Immature natural killer cell (primary cell): ENCODE data around the gene FOCAD. TPM values are rescaled to one million over a fixed set of nuclear protein-coding genes. Genes with fewer than 3 reads are reported as not detected.

Experiments used
- DNase-seq, 3 donors: peaks; one replicate each; pipeline ENCODE4 v3.0.0; 2022; ENCODE audit warnings: mixed read lengths in 1 of 3
- H3K27ac Mint-ChIP-seq, 6 donors: one replicate each; pipeline ENCODE4 v1.8.0; 2020; ENCODE audit warnings: mixed read lengths in 6 of 6, mild to moderate bottlenecking in 5 of 6, inconsistent platforms in 4 of 6, moderate library complexity in 3 of 6
- H3K27me3 Mint-ChIP-seq, 3 donors: one replicate each; pipeline ENCODE4 v1.8.0; 2020 to 2021; ENCODE audit warnings: low read depth in 3 of 3, mild to moderate bottlenecking in 3 of 3, mixed read lengths in 3 of 3, moderate library complexity in 3 of 3, inconsistent platforms in 1 of 3
- H3K36me3 Mint-ChIP-seq, 3 donors: one replicate each; pipeline ENCODE4 v1.8.0; 2020; ENCODE audit warnings: mixed read lengths in 3 of 3, inconsistent platforms in 2 of 3, mild to moderate bottlenecking in 2 of 3
- H3K4me1 Mint-ChIP-seq, 2 donors: one replicate each; pipeline ENCODE4 v1.8.0; 2020; ENCODE audit warnings: inconsistent platforms in 2 of 2, mild to moderate bottlenecking in 2 of 2, mixed read lengths in 2 of 2, moderate library complexity in 1 of 2
- H3K4me3 Mint-ChIP-seq, 5 donors: one replicate each; pipeline ENCODE4 v1.8.0; 2020; ENCODE audit warnings: mild to moderate bottlenecking in 5 of 5, mixed read lengths in 5 of 5, inconsistent platforms in 3 of 5, moderate library complexity in 3 of 5
- H3K9me3 Mint-ChIP-seq, 6 donors: one replicate each; pipeline ENCODE4 v1.8.0; 2020; ENCODE audit warnings: mild to moderate bottlenecking in 6 of 6, mixed read lengths in 6 of 6, inconsistent platforms in 4 of 6, moderate library complexity in 3 of 6
- polyA plus RNA-seq, 3 donors: library from polyadenylated mRNA; unstranded; fragments of 300-500 nt; fragmentation: Illumina TruSeq; gene quantifications; one replicate each; pipeline ENCODE4 v1.2.3, GENCODE V29; 2021

The FOCAD gene
- polyA plus RNA-seq, 3 donors from 2014 or later: 9.1 to 18.5 (median 13.9) TPM

DNA sequence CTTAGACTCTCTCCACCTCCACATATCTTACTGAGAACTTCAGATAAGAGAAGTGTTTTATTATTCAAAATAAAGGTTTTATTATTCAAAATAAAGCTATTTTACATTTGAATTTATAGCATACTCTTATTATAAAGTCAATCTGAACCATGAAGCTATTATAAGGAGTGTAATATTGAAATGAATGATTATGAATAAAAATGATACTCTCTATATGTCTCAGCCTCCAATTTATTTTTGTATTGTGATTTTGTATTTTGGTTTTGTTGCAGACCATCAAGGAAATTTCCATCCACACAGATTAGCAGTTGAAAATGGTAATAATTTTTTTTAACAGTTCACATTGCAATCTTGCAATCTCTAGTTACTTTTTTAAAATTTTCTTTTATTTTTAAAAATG, 10.2 kb downstream of the FOCAD start:
- peaks cover 13 to 21% of the 10 kb centered on the region in 2 donors for H3K4me1 Mint-ChIP-seq
- H3K9me3 Mint-ChIP-seq: no peaks in the 10 kb centered on the region
- DNase-seq: no peak
- no peak overlapping the region for H3K27ac Mint-ChIP-seq
- peaks cover 0 to 4% (median 0%) of the 10 kb centered on the region in 3 donors for H3K36me3 Mint-ChIP-seq
- H3K27me3 Mint-ChIP-seq: no peaks in the 10 kb centered on the region
- H3K4me3 Mint-ChIP-seq: no peak overlapping the region

DNA sequence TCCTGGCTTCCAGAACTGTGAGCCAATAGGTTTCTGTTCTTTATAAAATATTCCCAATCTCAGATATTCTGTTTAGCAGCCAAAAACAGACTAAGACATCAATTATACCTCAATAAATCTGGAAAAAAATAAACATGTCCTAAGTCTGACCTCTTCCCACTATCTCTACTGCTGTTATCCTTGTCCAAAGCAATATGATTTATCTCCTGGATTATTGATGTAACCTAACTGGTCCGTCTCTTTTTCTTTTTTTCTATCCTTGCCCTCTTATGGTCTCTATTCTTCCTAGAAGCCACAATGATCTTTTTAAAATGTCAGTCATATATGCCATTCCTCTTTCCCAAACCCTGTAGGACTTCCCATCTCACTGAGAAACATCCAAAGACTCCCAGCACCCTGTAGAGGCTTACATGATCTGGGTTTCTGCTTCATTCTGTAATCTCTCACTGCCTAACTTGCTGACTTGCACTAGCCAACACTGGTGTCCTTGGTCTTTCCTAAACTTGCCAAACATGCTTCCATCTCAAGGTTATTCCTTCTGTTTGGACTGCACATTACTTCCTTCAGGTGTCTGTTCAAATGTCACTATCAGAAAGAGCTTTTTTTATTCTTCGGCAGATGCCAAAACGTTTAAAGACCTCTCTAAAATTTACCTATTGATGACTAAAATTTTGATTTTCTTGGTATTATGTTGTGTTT, 13.1 kb downstream of the FOCAD start:
- DNase-seq: no peak
- Mint-ChIP-seq H3K27me3 (no peaks in the 10 kb centered on the region), H3K4me1 (peaks cover 11 to 28% of the 10 kb centered on the region in 2 donors), H3K9me3 (no peaks in the 10 kb centered on the region), H3K4me3 (no peak overlapping the region), H3K36me3 (peaks cover 0 to 4% (median 0%) of the 10 kb centered on the region in 3 donors), H3K27ac (no peak overlapping the region)

DNA sequence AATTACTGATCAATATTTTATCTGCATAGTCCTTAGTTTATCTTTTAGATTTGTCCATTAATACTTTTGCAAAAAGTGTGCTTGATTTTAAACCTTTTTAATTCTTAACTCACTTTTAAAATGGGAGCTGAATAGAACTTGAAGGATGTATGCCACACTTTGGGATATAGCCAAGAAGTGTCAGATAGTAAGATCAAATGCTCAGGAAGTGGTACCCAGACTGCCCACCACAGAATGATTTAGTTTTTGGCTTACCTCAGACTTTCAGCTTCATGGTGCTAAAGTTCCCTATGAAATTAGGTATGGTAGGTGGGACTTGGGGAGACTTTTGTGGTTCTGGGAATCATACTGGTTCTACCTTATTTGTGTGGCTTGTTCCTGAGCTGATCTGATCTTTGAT, 14.7 kb downstream of the FOCAD start:
- H3K36me3 Mint-ChIP-seq: peaks cover 0 to 4% (median 0%) of the 10 kb centered on the region in 3 donors

DNA sequence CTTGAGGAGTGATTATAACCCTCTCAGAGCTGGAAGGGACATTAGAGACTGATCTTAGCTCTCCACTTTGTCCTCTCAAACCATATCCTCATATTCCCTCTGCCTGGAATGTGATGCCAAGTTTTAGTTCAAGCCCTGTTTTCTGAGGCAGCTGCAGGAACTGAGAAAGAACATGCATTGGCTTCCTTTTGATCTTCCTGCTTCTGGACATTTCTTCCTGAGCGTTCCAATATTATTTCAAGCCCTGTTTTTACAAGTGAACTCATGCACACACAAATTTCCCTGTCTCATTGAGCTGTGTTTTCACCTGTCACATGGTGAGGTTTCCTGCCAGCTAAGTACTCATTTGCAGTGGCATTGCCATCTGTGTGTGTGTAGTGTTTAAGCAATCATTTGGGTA, 17.0 kb downstream of the FOCAD start:
- peaks cover 0 to 4% (median 0%) of the 10 kb centered on the region in 3 donors for H3K36me3 Mint-ChIP-seq
- H3K4me1 Mint-ChIP-seq: peaks cover 6 to 16% of the 10 kb centered on the region in 2 donors
- no peaks in the 10 kb centered on the region for H3K27me3 Mint-ChIP-seq
- H3K27ac Mint-ChIP-seq: peak overlapping the region in 1 of 6 donors; percentile 13
- no peaks in the 10 kb centered on the region for H3K9me3 Mint-ChIP-seq
- H3K4me3 Mint-ChIP-seq: no peak overlapping the region
- DNase-seq: no peak

More for the DNA sequence above, 14.7 kb downstream of the FOCAD start:
- no peak for DNase-seq
- H3K4me3 Mint-ChIP-seq: no peak overlapping the region
- peaks cover 6 to 16% of the 10 kb centered on the region in 2 donors for H3K4me1 Mint-ChIP-seq
- no peaks in the 10 kb centered on the region for H3K9me3 Mint-ChIP-seq
- H3K27ac Mint-ChIP-seq: no peak overlapping the region
- H3K27me3 Mint-ChIP-seq: no peaks in the 10 kb centered on the region

DNA sequence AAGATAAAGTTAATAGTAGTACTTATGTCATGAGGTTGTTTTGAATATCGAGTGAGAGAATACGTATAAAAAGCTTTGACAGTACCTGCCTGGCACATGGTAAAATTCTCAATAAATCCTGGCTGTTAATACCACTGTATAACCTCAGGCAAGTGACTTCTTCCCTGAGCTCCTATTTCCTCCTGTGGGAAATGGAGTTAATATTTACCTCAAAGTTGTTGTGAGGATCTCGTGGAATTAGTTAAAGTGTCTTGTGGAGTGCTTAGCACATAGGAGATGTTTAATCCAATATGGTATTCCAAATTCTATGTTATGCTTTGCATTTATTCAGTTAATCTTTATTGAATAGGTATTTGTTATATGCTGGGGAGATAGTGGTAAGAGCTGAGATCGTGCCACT, 18.5 kb downstream of the FOCAD start:
- Mint-ChIP-seq H3K36me3 (no peaks in the 10 kb centered on the region), H3K27me3 (no peaks in the 10 kb centered on the region), H3K4me3 (no peak overlapping the region), H3K27ac (no peak overlapping the region), H3K4me1 (peaks cover 6 to 16% of the 10 kb centered on the region in 2 donors), H3K9me3 (no peaks in the 10 kb centered on the region)
- DNase-seq: no peak

DNA sequence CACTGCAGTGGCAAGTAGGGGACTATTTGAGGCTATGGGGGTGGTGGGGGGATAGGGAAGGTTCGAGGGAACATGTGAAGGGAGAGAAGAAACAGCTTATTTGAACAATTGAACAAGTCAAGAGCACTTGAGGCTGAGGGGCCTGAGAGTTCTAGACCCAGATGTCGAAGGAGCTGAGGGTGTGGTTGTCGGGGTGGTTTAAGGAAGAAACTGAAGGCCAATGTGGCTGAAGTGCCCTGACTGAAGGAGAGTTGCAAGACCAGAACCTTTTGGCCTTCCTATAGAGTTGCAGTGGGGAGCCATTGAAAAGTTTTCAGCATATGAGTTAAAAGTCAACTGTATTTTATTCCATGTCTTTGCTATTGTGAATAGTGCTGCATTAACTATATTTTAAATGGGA, 19.1 kb downstream of the FOCAD start:
- Mint-ChIP-seq H3K27me3 (no peaks in the 10 kb centered on the region), H3K4me3 (no peak overlapping the region), H3K9me3 (no peaks in the 10 kb centered on the region), H3K27ac (no peak overlapping the region), H3K36me3 (no peaks in the 10 kb centered on the region), H3K4me1 (peaks cover 6 to 16% of the 10 kb centered on the region in 2 donors)
- no peak for DNase-seq

DNA sequence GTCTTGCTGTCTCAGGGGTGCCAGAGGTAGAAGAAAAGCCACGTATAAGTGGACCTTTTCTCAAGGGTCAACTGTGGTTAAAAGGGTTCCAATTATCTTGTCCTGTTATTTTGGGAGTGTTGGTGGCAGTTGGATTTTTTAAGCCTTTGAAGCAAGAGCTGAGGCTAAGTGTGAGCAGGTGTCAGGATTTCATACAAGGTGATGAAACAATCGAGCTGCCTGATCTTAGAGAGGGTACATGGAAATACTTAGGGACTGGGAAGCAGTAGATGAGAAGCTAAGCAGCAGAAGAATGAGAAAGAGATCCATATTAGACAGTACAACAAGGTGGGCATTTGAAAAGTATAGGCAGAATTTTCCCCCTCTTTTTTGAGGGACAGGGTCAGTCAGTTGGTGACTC, 23.6 kb downstream of the FOCAD start:
- no peak overlapping the region for H3K4me3 Mint-ChIP-seq
- H3K9me3 Mint-ChIP-seq: no peaks in the 10 kb centered on the region
- peaks cover 0 to 1% (median 0%) of the 10 kb centered on the region in 3 donors for H3K27me3 Mint-ChIP-seq
- H3K36me3 Mint-ChIP-seq: no peaks in the 10 kb centered on the region
- DNase-seq: no peak
- H3K4me1 Mint-ChIP-seq: peaks cover 11 to 17% of the 10 kb centered on the region in 2 donors
- no peak overlapping the region for H3K27ac Mint-ChIP-seq

DNA sequence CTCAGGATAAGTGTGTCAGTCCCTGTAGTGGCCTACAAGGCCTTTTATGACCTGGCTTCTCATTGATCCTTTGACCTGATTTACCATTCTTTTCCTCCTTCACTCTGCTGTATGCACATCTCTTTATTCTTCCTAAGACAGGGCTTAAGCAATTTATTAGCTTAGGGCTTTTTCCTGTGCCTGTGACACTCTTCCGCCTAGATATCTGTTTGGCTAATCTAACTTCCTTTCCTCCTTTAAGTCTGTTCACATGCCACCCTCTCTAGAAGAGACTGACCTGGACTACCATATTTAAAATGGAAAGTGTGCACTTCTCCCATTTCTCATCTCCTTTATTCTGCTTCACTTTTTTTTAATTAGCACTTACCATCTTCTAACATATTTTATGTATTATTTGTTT, 29.1 kb downstream of the FOCAD start:
- no peak for DNase-seq
- Mint-ChIP-seq H3K27me3 (peaks cover 0 to 1% (median 0%) of the 10 kb centered on the region in 3 donors), H3K36me3 (peaks cover 11 to 18% (median 15%) of the 10 kb centered on the region in 3 donors), H3K4me3 (no peak overlapping the region), H3K27ac (no peak overlapping the region), H3K4me1 (peaks cover 21 to 38% of the 10 kb centered on the region in 2 donors), H3K9me3 (no peaks in the 10 kb centered on the region)

DNA sequence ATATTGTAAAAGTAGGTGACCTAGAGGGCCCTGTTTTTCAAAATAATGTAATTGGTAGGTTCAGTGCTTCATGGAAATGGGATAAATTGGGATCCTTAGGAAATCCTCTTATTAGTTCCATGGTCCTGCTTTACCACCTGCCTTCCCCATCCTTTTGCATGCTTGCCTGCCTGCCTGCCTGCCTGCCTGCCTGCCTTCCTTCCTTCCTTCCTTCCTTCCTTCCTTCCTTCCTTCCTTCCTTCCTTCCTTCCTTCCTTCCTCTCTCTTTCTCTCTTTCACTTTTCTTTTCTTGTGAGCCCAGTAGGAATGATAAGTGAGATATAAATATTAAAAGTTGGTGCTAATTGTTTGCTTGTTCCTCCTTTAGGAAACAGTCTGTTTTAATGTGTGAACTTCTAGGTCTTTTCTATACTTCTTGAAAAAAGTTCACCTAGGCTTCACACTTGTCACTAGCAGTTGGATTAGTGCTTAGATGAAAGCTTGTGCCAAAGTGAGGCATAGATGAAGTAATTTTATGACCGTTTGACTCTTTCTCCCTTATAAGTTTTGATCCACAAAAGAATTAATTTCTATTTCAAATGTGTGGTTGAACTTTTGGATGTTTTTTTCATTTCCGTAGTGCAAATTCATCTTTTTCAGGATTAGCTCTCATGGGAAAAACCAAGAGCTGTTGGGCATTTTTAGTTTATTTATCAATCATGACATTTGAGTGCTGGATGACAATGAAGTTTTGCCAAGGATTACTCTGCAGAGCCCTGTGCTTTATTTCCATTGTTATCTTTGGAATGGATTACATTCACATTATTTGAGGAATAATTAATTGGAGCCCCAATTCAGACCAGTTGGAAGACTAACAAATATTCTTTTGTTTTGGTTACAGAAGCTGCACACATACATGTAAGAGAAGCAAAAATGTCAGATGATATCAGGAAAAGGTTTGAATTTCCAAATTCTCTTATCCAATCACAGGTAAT, 30.7 kb downstream of the FOCAD start:
- DNase-seq: no peak
- Mint-ChIP-seq H3K27me3 (no peaks in the 10 kb centered on the region), H3K4me1 (peaks cover 13 to 27% of the 10 kb centered on the region in 2 donors), H3K36me3 (peaks cover 15 to 23% (median 22%) of the 10 kb centered on the region in 3 donors), H3K4me3 (peak overlapping the region in 1 of 5 donors; percentile 1), H3K9me3 (no peaks in the 10 kb centered on the region), H3K27ac (peak overlapping the region in 1 of 6 donors; percentile 44)

DNA sequence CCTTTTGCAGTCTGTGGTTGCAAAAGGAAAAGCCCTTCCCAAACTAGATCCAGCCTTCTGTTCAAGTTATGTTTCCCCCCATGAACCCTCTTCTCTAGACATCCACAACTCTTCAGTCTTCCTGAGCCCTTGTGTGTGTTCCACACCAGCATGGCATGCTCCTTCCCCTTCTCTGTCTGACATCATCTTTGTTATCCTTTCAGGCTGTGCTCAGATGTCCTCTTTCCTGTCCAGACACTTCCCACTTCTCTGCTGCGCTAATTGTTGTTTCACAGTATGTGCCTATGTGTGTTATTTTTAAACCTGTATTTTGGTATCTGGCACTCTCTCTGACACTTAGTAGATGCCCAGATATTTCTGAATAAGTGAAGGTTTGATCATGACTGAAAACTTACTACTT, 38.2 kb downstream of the FOCAD start:
- Mint-ChIP-seq H3K27ac (peak overlapping the region in 2 of 6 donors; percentile 3 to 32), H3K4me3 (no peak overlapping the region), H3K4me1 (peaks cover 17 to 18% of the 10 kb centered on the region in 2 donors), H3K27me3 (peaks cover 0 to 1% (median 0%) of the 10 kb centered on the region in 3 donors), H3K36me3 (peaks cover 21 to 36% (median 24%) of the 10 kb centered on the region in 3 donors), H3K9me3 (no peaks in the 10 kb centered on the region)
- DNase-seq: no peak

DNA sequence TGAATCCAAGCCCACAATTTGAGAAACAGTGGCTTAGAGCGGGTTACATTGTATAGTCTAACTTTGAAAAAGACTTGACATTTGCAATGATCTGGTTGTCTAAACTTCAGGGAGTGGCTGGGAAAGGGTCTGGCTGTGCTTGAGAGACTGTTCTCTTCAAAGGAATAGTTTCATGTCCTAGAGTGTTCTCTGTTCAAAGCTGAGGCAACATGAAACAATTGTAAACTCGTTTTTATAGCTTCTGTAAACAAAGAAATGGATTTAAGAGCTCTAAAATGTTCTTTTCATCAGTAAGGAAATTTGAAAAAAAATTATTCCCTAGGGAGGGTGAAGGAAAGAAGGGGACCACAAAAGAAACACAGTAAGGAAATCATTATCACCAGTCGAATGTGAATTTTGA, 41.6 kb downstream of the FOCAD start:
- no peaks in the 10 kb centered on the region for H3K9me3 Mint-ChIP-seq
- peaks cover 18 to 21% (median 20%) of the 10 kb centered on the region in 3 donors for H3K36me3 Mint-ChIP-seq
- peak overlapping the region in 3 of 5 donors; percentile 26 to 40 (median 28) for H3K4me3 Mint-ChIP-seq
- DNase-seq: no peak
- peaks cover 17 to 18% of the 10 kb centered on the region in 2 donors for H3K4me1 Mint-ChIP-seq
- H3K27me3 Mint-ChIP-seq: peaks cover 0 to 1% (median 0%) of the 10 kb centered on the region in 3 donors
- peak overlapping the region in 1 of 6 donors; percentile 59 for H3K27ac Mint-ChIP-seq

DNA sequence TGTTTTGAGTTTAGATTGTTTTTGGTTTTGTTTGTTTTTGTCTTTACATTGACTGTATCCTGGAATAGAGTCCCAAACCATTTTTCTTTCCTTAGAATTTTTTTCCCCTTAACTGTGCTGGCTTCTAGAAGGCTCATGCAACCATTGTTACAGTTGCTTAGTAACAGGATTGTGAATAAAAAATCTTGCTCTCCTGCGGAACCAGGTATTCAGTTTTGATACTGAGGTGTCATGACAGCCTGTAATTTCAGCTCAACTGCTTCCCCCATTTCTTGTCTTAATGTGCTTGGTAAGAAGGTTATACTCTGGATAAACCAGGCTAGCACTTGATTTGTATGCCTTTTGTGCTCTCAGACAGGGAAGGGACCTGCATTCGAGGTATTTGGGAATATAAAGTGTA, 42.1 kb downstream of the FOCAD start:
- H3K4me3 Mint-ChIP-seq: peak overlapping the region in 3 of 5 donors; percentile 26 to 40 (median 28)
- H3K36me3 Mint-ChIP-seq: peaks cover 15 to 20% (median 19%) of the 10 kb centered on the region in 3 donors
- H3K27ac Mint-ChIP-seq: no peak overlapping the region
- peaks cover 0 to 1% (median 0%) of the 10 kb centered on the region in 3 donors for H3K27me3 Mint-ChIP-seq
- no peak for DNase-seq
- H3K9me3 Mint-ChIP-seq: no peaks in the 10 kb centered on the region
- H3K4me1 Mint-ChIP-seq: peaks cover 17% of the 10 kb centered on the region in 2 donors

DNA sequence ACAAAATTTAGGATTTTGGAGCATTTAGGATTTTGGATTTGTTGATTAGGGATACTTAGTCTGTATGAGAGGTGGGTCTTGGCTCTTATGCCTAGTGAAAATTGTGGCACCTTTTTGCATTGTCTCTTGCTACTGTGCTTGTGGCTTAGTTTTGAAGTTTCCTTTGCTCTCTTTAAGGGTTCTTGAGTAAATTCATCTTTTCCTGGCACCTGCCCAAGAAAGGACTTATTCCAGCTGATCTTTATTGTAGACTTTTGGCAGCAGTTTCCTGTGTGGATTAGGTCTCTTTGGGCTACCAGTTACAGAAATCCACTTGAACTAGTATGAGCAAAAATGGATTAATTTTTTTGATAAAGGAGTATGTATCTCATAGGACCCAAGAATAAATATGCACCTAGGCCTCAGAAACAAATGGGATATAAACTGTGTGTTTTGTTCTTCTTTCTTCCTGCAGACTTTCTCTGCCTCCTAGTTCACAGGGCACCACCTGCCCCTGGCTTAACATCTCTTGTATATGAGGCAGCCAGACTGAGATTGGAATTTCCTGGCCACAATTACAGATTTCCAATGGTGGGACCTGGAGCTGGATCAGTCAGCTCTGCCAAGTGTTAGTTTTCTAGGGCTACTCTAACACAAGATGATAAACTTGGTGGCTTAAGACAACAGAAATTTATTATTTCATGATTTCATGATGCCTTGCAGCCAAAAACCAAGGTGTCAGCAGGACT, 44.6 kb downstream of the FOCAD start:
- peaks cover 6 to 20% (median 16%) of the 10 kb centered on the region in 3 donors for H3K36me3 Mint-ChIP-seq
- peaks cover 0 to under 1% (median 0%) of the 10 kb centered on the region in 3 donors for H3K27me3 Mint-ChIP-seq
- H3K9me3 Mint-ChIP-seq: no peaks in the 10 kb centered on the region
- no peak overlapping the region for H3K4me3 Mint-ChIP-seq
- DNase-seq: no peak
- H3K27ac Mint-ChIP-seq: no peak overlapping the region
- peaks cover 20 to 32% of the 10 kb centered on the region in 2 donors for H3K4me1 Mint-ChIP-seq
